Esophagus squamous epithelium (tissue), 4 donors: ENCODE data around the gene IDE.

Source experiments
- CTCF ChIP-seq, 6 experiments: fragments of 450-650 bp in 4 of 6; fragments of 200-600 bp in 2 of 6; sonication (generic) in 2 of 6; IDR thresholded peaks; one replicate each; pipeline ENCODE4 v1.5.1; 2016 to 2019; ENCODE audit warnings: antibody characterized with exemption in 6 of 6, mild to moderate bottlenecking in 4 of 6, moderate library complexity in 4 of 6
- POLR2A ChIP-seq, 4 donors: fragments of 450-650 bp; IDR thresholded peaks; one replicate each; pipeline ENCODE4 v1.6.1; 2017; ENCODE audit warnings: antibody characterized with exemption in 4 of 4, mild to moderate bottlenecking in 4 of 4, moderate library complexity in 3 of 4

GRCh38 chr10:92411406-92411805 lies 162.5 kb downstream of the IDE start:
- TF ChIP-seq CTCF (IDR thresholded peaks at IDR 0.05) (no peak), POLR2A (IDR thresholded peaks at IDR 0.05) (no peak)
